CD4-positive, alpha-beta memory T cell (primary cell): ENCODE data around the gene ACTA2. TPM values are rescaled to one million over a fixed set of nuclear protein-coding genes. Genes with fewer than 3 reads are reported as not detected.
A peak's percentile ranks its signal among the peaks of the same experiment; 100 is the strongest.

ENCODE experiments used
- CTCF ChIA-PET: fragments of 350-600 bp; sonication (Branson Sonifier 250); formaldehyde crosslinking; loops from one replicate; lab custom pipeline; 2021; ENCODE audit warnings: inconsistent platforms; ENCODE audit not compliant: partially characterized antibody; lab: Charles Lee
- POLR2A ChIA-PET: fragments of 350-600 bp; sonication (Branson Sonifier 250); formaldehyde crosslinking; loops from one replicate; lab custom pipeline; 2021; ENCODE audit not compliant: partially characterized antibody; lab: Charles Lee
- DNase-seq, 5 donors: peaks; one replicate each; pipeline versions ENCODE4 v3.0.0 to v3.0.0-alpha.2; 2020 to 2022; ENCODE audit warnings: mixed read lengths in 1 of 5
- H3K27ac ChIP-seq: one replicate; pipeline ENCODE4 v1.7.0; 2013; ENCODE audit warnings: low read depth, low read length
- H3K27me3 ChIP-seq: 2 replicates; pipeline ENCODE4 v1.7.0; 2013; ENCODE audit warnings: mild to moderate bottlenecking, low read length, moderate library complexity; ENCODE audit not compliant: insufficient read depth
- H3K36me3 ChIP-seq: 2 replicates; pipeline ENCODE4 v1.7.0; 2013; ENCODE audit warnings: mild to moderate bottlenecking, low read length, moderate library complexity; ENCODE audit not compliant: insufficient read depth
- H3K4me1 ChIP-seq: 2 replicates; pipeline ENCODE4 v1.7.0; 2013; ENCODE audit warnings: mild to moderate bottlenecking, low read length, moderate library complexity; ENCODE audit not compliant: insufficient read depth
- H3K4me3 ChIP-seq, 2 donors: one replicate each; pipeline ENCODE4 v1.7.0; 2013; ENCODE audit warnings: low read length in 2 of 2, mild to moderate bottlenecking in 1 of 2
- H3K9me3 ChIP-seq, 2 donors: one replicate each; pipeline ENCODE4 v1.7.0; 2013; ENCODE audit warnings: low read length in 2 of 2, control low read depth in 1 of 2; ENCODE audit not compliant: control insufficient read depth in 1 of 2
- H3K27ac Mint-ChIP-seq, 7 donors: one replicate each; pipeline ENCODE4 v1.8.0; 2020 to 2021; ENCODE audit warnings: mixed read lengths in 7 of 7, mild to moderate bottlenecking in 6 of 7, inconsistent platforms in 3 of 7, moderate library complexity in 3 of 7
- H3K27me3 Mint-ChIP-seq, 2 donors: one replicate each; pipeline ENCODE4 v1.8.0; 2020 to 2021; ENCODE audit warnings: mixed read lengths in 2 of 2
- H3K36me3 Mint-ChIP-seq, 2 donors: one replicate each; pipeline ENCODE4 v1.8.0; 2020 to 2021; ENCODE audit warnings: mixed read lengths in 2 of 2, inconsistent platforms in 1 of 2, mild to moderate bottlenecking in 1 of 2
- H3K4me1 Mint-ChIP-seq, 4 donors: one replicate each; pipeline ENCODE4 v1.8.0; 2020 to 2021; ENCODE audit warnings: mixed read lengths in 4 of 4, mild to moderate bottlenecking in 1 of 4
- H3K4me3 Mint-ChIP-seq, 8 donors: one replicate each; pipeline ENCODE4 v1.8.0; 2020 to 2021; ENCODE audit warnings: mixed read lengths in 8 of 8, mild to moderate bottlenecking in 7 of 8, moderate library complexity in 6 of 8, inconsistent platforms in 3 of 8
- H3K9me3 Mint-ChIP-seq, 8 donors: one replicate each; pipeline ENCODE4 v1.8.0; 2020 to 2021; ENCODE audit warnings: mixed read lengths in 8 of 8, mild to moderate bottlenecking in 5 of 8, inconsistent platforms in 3 of 8, moderate library complexity in 1 of 8
- intact Hi-C: fragments of 100-400 bp; cut with micrococcal nuclease; formaldehyde crosslinking; loops from one replicate; pipeline ENCODE4 v1.15.1; 2023
- polyA plus RNA-seq, 2 donors: library from polyadenylated mRNA; unstranded; fragments of 300-500 nt; fragmentation: Illumina TruSeq; gene quantifications; one replicate each; pipeline ENCODE4 v1.2.3, GENCODE V29; 2021
- total RNA-seq, 2 experiments: library from RNA; stranded (reverse); gene quantifications; one replicate each; pipeline ENCODE4 v1.2.3, GENCODE V29; 2021

Gene ACTA2
- total and polyA plus RNA-seq, 4 experiments from 2014 or later, result 9.1 to 13.2 (median 11.5) TPM

GRCh38 chr10:88968391-88968790 lies 15.8 kb upstream of the ACTA2 start:
- CTCF ChIA-PET, result interaction anchor here (0.6 to 2.2 kb wide), 2 partner anchors 19 to 34 kb away, joined by 4 to 8 read pairs; no protein-coding TSS in a partner anchor
- H3K27ac ChIP-seq, result no peak overlapping the region
- no peak overlapping the region for H3K27ac Mint-ChIP-seq
- no peaks in the 10 kb centered on the region for H3K9me3 ChIP-seq
- POLR2A ChIA-PET, result no interaction called here
- no peak for DNase-seq
- H3K27me3 ChIP-seq, result no peaks in the 10 kb centered on the region
- intact Hi-C loops, result no loop called here
- peaks cover 1 to 7% (median 3%) of the 10 kb centered on the region in 4 donors for H3K4me1 Mint-ChIP-seq
- peaks cover 2% of the 10 kb centered on the region for H3K4me1 ChIP-seq
- no peaks in the 10 kb centered on the region for H3K27me3 Mint-ChIP-seq
- H3K36me3 Mint-ChIP-seq, result no peaks in the 10 kb centered on the region
- no peaks in the 10 kb centered on the region for H3K36me3 ChIP-seq
- no peak overlapping the region for H3K4me3 ChIP-seq
- no peak overlapping the region for H3K4me3 Mint-ChIP-seq
- H3K9me3 Mint-ChIP-seq, result no peaks in the 10 kb centered on the region

GRCh38 chr10:88966797-88967196 lies 14.2 kb upstream of the ACTA2 start:
- POLR2A ChIA-PET, result interaction anchor here (0.7 to 1.0 kb wide), 3 partner anchors 9 to 24 kb away, joined by 3 read pairs; partner anchors contain the start of gene FAS
- intact Hi-C loops, result no loop called here
- Mint-ChIP-seq H3K4me3 (no peak overlapping the region), H3K4me1 (peaks cover 8 to 18% (median 15%) of the 10 kb centered on the region in 4 donors), H3K36me3 (peaks cover 0 to 3% of the 10 kb centered on the region in 2 donors), H3K27me3 (no peaks in the 10 kb centered on the region), H3K9me3 (no peaks in the 10 kb centered on the region), H3K27ac (no peak overlapping the region)
- CTCF ChIA-PET, result no interaction called here
- Histone ChIP-seq H3K27me3 (no peaks in the 10 kb centered on the region), H3K4me1 (peaks cover 16% of the 10 kb centered on the region), H3K27ac (no peak overlapping the region), H3K4me3 (no peak overlapping the region), H3K36me3 (no peaks in the 10 kb centered on the region), H3K9me3 (no peaks in the 10 kb centered on the region)
- no peak for DNase-seq

GRCh38 chr10:88964869-88965415 lies 12.4 kb upstream of the ACTA2 start:
- POLR2A ChIA-PET, result interaction anchor here (2.2 kb wide), 1 partner anchor 25 kb away, joined by 8 read pairs; the partner anchor contains the start of gene FAS
- intact Hi-C loops, result no loop called here
- CTCF ChIA-PET, result interaction anchor here (0.5 to 1.2 kb wide), 2 partner anchors 30 to 40 kb away, joined by 3 to 4 read pairs; no protein-coding TSS in a partner anchor

GRCh38 chr10:88964360-88964759 lies 11.8 kb upstream of the ACTA2 start:
- Mint-ChIP-seq H3K4me3 (no peak overlapping the region), H3K27ac (no peak overlapping the region), H3K4me1 (peaks cover 18 to 33% (median 27%) of the 10 kb centered on the region in 4 donors), H3K36me3 (peaks cover 0 to 3% of the 10 kb centered on the region in 2 donors), H3K9me3 (no peaks in the 10 kb centered on the region), H3K27me3 (no peaks in the 10 kb centered on the region)
- Histone ChIP-seq H3K27me3 (no peaks in the 10 kb centered on the region), H3K9me3 (no peaks in the 10 kb centered on the region), H3K27ac (no peak overlapping the region), H3K4me1 (peaks cover 25% of the 10 kb centered on the region), H3K4me3 (no peak overlapping the region), H3K36me3 (no peaks in the 10 kb centered on the region)
- no peak for DNase-seq
- POLR2A ChIA-PET, result interaction anchor here (2.2 to 4.1 kb wide), 2 partner anchors 26 to 27 kb away, joined by 8 to 31 read pairs; partner anchors contain the start of gene FAS
- CTCF ChIA-PET, result interaction anchor here (1.2 to 2.3 kb wide), 2 partner anchors 19 to 30 kb away, joined by 3 to 6 read pairs; no protein-coding TSS in a partner anchor
- intact Hi-C loops, result no loop called here

More at GRCh38 chr10:88964869-88965415, 12.4 kb upstream of the ACTA2 start:
- H3K36me3 ChIP-seq, result no peaks in the 10 kb centered on the region
- H3K27me3 ChIP-seq, result no peaks in the 10 kb centered on the region
- peaks cover 0 to 3% of the 10 kb centered on the region in 2 donors for H3K36me3 Mint-ChIP-seq
- no peaks in the 10 kb centered on the region for H3K9me3 ChIP-seq
- no peak for DNase-seq
- no peaks in the 10 kb centered on the region for H3K9me3 Mint-ChIP-seq
- no peak overlapping the region for H3K4me3 ChIP-seq
- H3K27ac ChIP-seq, result no peak overlapping the region
- H3K4me3 Mint-ChIP-seq, result no peak overlapping the region
- no peaks in the 10 kb centered on the region for H3K27me3 Mint-ChIP-seq
- peak overlapping the region in 1 of 7 donors; percentile 72 for H3K27ac Mint-ChIP-seq
- H3K4me1 ChIP-seq, result peaks cover 25% of the 10 kb centered on the region
- peaks cover 18 to 33% (median 27%) of the 10 kb centered on the region in 4 donors for H3K4me1 Mint-ChIP-seq

- no peak overlapping the region for H3K4me3 Mint-ChIP-seq
- Histone ChIP-seq H3K27ac (no peak overlapping the region), H3K4me1 (peaks cover 25% of the 10 kb centered on the region), H3K4me3 (no peak overlapping the region), H3K36me3 (no peaks in the 10 kb centered on the region), H3K27me3 (no peaks in the 10 kb centered on the region), H3K9me3 (no peaks in the 10 kb centered on the region)
- no peaks in the 10 kb centered on the region for H3K27me3 Mint-ChIP-seq
- H3K4me1 Mint-ChIP-seq, result peaks cover 18 to 33% (median 27%) of the 10 kb centered on the region in 4 donors
- peaks cover 0 to 3% of the 10 kb centered on the region in 2 donors for H3K36me3 Mint-ChIP-seq
- no peaks in the 10 kb centered on the region for H3K9me3 Mint-ChIP-seq
- POLR2A ChIA-PET, result interaction anchor here (4.1 kb wide), 1 partner anchor 28 kb away, joined by 31 read pairs; the partner anchor contains the start of gene FAS
- no peak for DNase-seq
- CTCF ChIA-PET, result interaction anchor here (0.8 to 2.3 kb wide), 7 partner anchors 12 to 251 kb away, joined by 3 to 8 read pairs (median 4); no protein-coding TSS in a partner anchor
- H3K27ac Mint-ChIP-seq, result peak overlapping the region in 1 of 7 donors; percentile 10
- intact Hi-C loops, result loop anchor here (2.0 kb wide), 2 partner anchors 27 to 37 kb away; partner anchors contain the start of gene FAS
Measured at GRCh38 chr10:88963318-88963717, 10.7 kb upstream of the ACTA2 start.

GRCh38 chr10:88962336-88962735 lies 9.8 kb upstream of the ACTA2 start:
- peaks cover 0 to 3% of the 10 kb centered on the region in 2 donors for H3K36me3 Mint-ChIP-seq
- Histone ChIP-seq H3K27ac (no peak overlapping the region), H3K36me3 (no peaks in the 10 kb centered on the region), H3K4me1 (peaks cover 25% of the 10 kb centered on the region), H3K4me3 (no peak overlapping the region), H3K9me3 (no peaks in the 10 kb centered on the region), H3K27me3 (no peaks in the 10 kb centered on the region)
- CTCF ChIA-PET, result interaction anchor here (0.7 to 2.3 kb wide), 6 partner anchors 13 to 248 kb away, joined by 3 to 8 read pairs (median 4); no protein-coding TSS in a partner anchor
- H3K9me3 Mint-ChIP-seq, result no peaks in the 10 kb centered on the region
- H3K27ac Mint-ChIP-seq, result peak overlapping the region in 6 of 7 donors; percentile 3 to 74 (median 26)
- intact Hi-C loops, result loop anchor here (2.0 kb wide), 2 partner anchors 28 to 38 kb away; partner anchors contain the start of gene FAS
- peaks cover 18 to 33% (median 27%) of the 10 kb centered on the region in 4 donors for H3K4me1 Mint-ChIP-seq
- peak overlapping the region in 6 of 8 donors; percentile 12 to 80 (median 60) for H3K4me3 Mint-ChIP-seq
- POLR2A ChIA-PET, result interaction anchor here (0.8 to 4.1 kb wide), 3 partner anchors 25 to 41 kb away, joined by 3 to 31 read pairs (median 3); partner anchors contain the start of gene FAS
- no peaks in the 10 kb centered on the region for H3K27me3 Mint-ChIP-seq
- peak in 4 of 5 donors; percentile 42 to 54 (median 44) for DNase-seq

GRCh38 chr10:88961266-88961665 lies 8.7 kb upstream of the ACTA2 start:
- peak overlapping the region in 1 of 7 donors; percentile 68 for H3K27ac Mint-ChIP-seq
- H3K9me3 Mint-ChIP-seq, result no peaks in the 10 kb centered on the region
- no peak overlapping the region for H3K27ac ChIP-seq
- no peak for DNase-seq
- H3K36me3 ChIP-seq, result no peaks in the 10 kb centered on the region
- POLR2A ChIA-PET, result interaction anchor here (0.7 to 4.1 kb wide), 2 partner anchors 30 to 43 kb away, joined by 3 to 31 read pairs; partner anchors contain the start of gene FAS
- no peaks in the 10 kb centered on the region for H3K9me3 ChIP-seq
- H3K36me3 Mint-ChIP-seq, result peaks cover 0 to 3% of the 10 kb centered on the region in 2 donors
- H3K27me3 Mint-ChIP-seq, result no peaks in the 10 kb centered on the region
- H3K4me1 ChIP-seq, result peaks cover 25% of the 10 kb centered on the region
- CTCF ChIA-PET, result interaction anchor here (0.7 to 2.0 kb wide), 5 partner anchors 26 to 256 kb away, joined by 3 to 9 read pairs (median 3); no protein-coding TSS in a partner anchor
- peaks cover 18 to 33% (median 27%) of the 10 kb centered on the region in 4 donors for H3K4me1 Mint-ChIP-seq
- intact Hi-C loops, result no loop called here
- no peaks in the 10 kb centered on the region for H3K27me3 ChIP-seq
- H3K4me3 Mint-ChIP-seq, result peak overlapping the region in 2 of 8 donors; percentile 1 to 37
- H3K4me3 ChIP-seq, result no peak overlapping the region
